GM19324 (cell line): ENCODE results near the gene COLEC11.

ENCODE experiments used
- ATAC-seq: cut with Tn5 transposase; IDR thresholded peaks from one replicate; pipeline ENCODE4 v1.9.1; 2021; ENCODE audit warnings: mild to moderate bottlenecking, moderate library complexity; ENCODE audit not compliant: unreplicated experiment, low FRiP score

COLEC11 gene

DNA sequence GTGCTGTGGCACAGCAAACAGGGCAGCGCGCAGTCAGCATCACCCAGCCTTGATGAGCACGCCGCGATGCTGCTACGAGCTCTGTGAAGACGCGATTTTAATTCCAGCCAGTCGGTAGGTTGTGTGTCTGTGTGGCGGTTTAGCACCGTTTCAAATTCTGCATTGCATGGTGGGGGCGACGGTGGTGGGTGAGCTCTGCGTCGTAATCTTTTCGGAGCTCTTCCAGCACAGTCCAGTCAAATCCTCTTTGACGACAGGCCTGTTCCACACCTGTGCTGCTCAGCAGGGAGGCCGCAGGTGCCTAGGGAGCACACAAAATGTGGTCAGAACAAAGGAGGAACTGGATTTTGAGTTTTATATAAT lies 71.7 kb downstream of the COLEC11 start:
- no peak for ATAC-seq

DNA sequence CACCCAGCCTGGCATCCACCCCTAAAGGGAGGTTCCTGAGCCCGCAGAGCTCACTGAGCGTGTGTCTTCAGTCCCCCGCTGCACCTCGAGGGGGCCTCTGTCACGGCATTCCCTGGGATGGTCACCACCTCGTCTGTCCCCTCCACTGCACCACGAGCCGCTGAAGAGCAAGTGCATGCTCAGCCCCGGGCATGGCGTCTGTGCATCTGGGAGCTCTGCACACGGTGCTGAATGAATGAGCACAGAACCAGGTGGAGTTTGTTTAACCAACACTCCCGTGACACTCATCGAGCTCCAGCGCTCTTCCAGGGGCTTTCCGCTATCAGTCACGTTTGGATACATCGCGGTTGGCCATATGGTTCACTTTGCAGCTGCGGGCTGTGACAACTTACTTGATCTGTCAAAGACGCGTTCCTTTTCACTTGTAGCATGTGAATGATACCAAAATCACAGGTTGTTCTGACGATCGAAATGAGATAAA lies 72.3 kb downstream of the COLEC11 start:
- no peak for ATAC-seq

GRCh38 chr2:3669656-3670055 lies 74.7 kb downstream of the COLEC11 start:
- ATAC-seq: no peak

GRCh38 chr2:3670376-3670775 lies 75.5 kb downstream of the COLEC11 start:
- ATAC-seq: no peak

DNA sequence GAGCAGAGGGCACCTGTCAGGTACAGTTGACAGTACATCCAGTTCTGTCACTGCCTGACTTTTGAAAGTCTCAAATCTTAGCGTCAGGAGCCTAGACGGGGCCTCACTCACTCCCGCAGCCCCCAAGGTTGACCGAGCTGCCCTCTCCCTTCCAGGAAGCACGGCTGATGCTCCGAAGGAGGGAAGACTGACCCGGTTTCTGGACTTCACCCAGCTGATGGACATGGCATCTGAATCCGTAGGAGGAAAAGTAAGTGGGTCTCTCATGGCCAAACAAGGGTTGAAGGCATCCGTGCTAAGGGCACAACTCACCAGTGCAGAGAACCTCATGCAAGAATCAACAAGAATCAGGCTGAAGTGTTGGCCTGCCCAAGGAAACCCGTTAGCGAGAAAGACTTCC lies 76.0 kb downstream of the COLEC11 start:
- ATAC-seq: no peak

DNA sequence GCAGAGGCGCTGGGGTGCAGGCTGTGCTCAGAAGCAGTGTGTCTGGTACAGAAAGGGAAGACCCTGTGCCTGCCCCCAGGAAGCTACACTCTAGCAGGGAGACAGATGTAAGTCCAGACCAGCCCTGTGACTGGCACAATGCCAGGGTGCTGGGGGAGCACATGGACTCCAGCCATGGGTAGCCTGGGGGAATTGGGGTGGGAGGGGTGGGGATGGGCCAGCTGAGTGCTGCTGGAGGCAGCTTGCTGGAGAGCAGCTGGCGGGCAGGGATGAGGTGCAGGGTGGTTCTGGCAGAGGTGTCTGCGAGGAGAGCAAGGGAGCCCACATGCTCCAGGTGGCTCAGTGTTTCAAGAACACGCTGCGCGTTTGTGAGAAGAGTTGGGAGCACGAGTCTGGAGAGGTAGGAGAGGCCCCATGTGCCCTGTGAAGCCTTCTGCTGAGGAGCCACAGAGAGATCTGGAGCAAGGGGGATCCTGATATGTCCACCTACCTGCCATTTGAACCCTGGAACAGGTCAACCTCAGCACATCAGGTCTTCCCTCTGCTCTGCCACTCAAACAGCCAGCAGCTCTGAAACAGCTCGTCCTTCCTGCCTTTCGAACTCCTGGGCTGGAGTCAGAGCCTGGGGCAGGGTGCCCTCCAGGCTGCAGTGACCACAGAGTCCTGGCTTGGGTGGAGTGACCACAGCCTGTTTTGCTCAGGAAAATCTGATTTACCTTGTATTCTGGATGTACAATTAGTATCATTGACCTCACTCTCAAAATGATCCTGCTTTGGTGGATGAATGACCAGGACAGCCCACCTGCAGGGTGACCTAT lies 78.2 kb downstream of the COLEC11 start:
- no peak for ATAC-seq

GRCh38 chr2:3674066-3674845 lies 79.3 kb downstream of the COLEC11 start:
- no peak for ATAC-seq

- no peak for ATAC-seq
Measured at GRCh38 chr2:3675687-3676086, 80.8 kb downstream of the COLEC11 start.

- ATAC-seq: no peak
Measured at GRCh38 chr2:3677436-3677835, 82.5 kb downstream of the COLEC11 start.

DNA sequence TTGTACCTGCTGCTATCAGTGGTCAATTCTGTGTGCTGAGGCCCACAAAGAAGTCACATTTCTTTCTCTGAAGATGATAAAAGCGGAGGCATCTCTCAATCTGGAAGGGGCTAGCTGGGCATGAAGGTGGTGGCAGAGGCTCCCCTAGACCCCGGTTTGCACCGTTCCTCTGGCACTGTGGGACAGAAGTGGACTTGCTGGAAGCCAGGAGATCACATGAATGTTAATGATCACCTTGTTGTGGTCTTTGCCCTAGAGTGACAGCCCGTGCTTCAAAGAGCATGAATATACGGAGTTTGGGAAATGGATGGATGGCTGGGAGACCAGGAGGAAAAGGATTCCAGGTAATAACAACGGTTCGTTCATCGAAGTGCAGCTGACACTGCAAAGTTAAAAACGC lies 83.3 kb downstream of the COLEC11 start:
- no peak for ATAC-seq

DNA sequence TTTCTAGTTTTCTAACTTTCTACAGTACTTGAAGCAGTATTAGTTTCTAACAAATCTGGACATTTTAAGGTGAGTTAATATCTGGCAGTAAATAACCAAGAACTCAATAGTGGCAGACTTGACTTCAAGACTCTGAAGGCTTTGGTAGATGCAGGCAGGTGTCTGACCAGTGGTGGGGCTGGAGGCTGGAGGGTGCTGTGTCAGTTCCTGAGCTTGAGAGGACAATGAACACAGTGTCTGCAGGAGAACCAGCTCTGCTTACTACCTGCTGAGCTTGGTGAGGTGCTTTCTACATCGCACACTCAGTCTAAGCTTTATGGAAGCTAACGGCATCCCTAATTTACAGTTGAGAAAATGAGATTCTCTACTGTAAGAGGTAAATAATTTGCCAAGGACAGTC lies 84.3 kb downstream of the COLEC11 start:
- ATAC-seq: no peak

GRCh38 chr2:3679616-3680393 lies 84.9 kb downstream of the COLEC11 start:
- no peak for ATAC-seq

DNA sequence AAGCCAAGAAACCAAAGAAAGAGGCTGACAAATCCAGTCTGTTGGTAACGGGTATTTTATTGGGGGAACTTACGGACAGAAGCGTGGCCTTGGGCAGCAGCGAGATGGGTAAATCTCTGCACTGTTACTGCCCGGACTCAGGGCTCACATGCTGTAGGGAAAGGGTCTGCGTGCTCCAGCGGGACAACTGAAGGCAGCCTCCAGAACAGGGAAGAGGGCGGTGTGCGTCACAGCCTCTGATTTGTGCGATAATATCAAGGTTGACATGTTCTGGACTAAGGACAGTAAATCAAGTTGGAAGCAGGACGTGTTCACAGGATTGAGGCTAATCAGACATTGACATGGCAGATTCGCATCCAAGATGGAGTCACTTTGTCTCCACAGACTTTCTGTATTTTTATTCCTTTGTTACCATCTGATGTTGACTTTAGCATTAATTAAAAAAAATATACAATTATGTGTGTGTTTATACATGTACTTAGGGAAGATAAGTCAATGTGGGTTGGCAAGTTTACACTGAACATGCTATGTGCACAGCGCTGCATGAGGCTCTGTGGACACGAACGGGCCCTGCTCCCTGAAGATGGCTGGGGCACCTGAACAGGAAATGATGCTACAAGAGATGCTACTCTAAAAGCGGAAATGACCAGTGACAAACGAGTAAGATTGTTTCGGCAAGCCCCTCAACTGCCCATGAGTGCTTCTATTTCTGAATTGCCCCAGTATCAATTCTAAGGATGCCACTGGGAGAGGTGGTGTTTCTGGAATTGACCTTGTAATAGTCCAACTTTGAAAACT lies 85.8 kb downstream of the COLEC11 start:
- ATAC-seq: no peak

DNA sequence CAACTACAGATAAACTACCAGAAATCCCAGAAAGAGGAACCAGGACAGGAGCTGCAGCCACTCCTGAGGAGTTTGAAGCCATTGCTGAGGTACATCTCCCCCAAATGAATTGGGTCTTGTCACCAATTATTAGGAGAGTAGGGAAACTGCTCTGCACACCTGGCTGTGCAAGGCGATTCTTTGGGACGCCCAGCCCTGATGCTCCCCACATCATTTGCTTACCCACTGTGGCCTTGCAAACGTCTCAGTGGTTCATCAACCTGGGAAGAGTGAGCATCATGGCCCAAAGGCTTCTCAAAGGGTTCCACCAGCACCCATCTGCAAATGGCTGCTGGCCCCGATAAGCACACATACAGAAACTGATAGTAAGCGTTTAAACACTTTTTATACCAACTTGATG lies 86.7 kb downstream of the COLEC11 start:
- ATAC-seq: no peak

- no peak for ATAC-seq
Measured at GRCh38 chr2:3682811-3683210, 87.9 kb downstream of the COLEC11 start.

DNA sequence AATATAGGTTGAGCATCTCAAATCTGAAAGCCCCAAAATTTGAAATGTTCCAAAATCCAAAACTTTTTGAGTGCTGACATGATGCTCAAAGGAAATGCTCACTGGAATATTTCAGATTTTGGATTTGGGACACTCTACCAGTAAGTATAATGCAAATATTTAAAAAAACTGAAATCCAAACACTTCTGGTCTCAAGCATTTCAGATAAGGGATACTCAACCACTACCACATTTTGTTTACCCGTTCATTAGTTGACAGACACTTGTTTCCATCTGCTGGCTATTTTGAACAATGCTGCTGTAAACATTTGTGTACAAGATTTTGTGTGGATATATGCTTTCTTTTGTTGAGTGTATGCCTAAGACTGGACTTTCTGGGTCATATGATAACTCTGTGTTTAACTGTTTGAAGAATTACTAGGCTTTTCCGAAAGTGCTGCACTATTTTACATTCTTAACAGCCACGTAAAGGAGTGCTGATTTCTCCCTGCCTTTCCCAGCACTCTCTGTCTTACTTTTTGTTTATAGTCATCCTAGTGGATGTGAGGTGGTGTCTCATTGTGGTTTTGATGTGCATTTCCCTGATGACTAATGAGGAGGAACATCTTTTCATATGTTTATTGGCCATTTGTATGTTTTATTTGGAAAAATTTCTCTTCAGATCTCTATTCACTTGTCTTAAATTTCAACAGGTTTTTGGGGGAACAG lies 89.0 kb downstream of the COLEC11 start:
- ATAC-seq: no peak

- ATAC-seq: no peak
Measured at GRCh38 chr2:3689998-3690748, 95.3 kb downstream of the COLEC11 start.

- no peak for ATAC-seq
Measured at GRCh38 chr2:3692375-3692774, 97.5 kb downstream of the COLEC11 start.
